ENCODE data around the gene UGT1A10.

GRCh38 chr2:233807215-233807865, 171.1 kb downstream of the UGT1A10 start:
- TF ChIP-seq, protein P1, sequence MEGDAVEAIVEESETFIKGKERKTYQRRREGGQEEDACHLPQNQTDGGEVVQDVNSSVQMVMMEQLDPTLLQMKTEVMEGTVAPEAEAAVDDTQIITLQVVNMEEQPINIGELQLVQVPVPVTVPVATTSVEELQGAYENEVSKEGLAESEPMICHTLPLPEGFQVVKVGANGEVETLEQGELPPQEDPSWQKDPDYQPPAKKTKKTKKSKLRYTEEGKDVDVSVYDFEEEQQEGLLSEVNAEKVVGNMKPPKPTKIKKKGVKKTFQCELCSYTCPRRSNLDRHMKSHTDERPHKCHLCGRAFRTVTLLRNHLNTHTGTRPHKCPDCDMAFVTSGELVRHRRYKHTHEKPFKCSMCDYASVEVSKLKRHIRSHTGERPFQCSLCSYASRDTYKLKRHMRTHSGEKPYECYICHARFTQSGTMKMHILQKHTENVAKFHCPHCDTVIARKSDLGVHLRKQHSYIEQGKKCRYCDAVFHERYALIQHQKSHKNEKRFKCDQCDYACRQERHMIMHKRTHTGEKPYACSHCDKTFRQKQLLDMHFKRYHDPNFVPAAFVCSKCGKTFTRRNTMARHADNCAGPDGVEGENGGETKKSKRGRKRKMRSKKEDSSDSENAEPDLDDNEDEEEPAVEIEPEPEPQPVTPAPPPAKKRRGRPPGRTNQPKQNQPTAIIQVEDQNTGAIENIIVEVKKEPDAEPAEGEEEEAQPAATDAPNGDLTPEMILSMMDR (IDR thresholded peaks at IDR 0.05): no peak
- no peak for TF ChIP-seq POLR2A (IDR thresholded peaks at IDR 0.05)
- no peak for TF ChIP-seq EP300 (IDR thresholded peaks at IDR 0.05)

Data from tibial nerve (tissue), 4 donors.